Brain pericyte (primary cell): Measurements from ENCODE around the gene RPS6KA2.

Experiments
- DNase-seq: peaks from one replicate; pipeline ENCODE4 v3.0.0-alpha.2; 2012; ENCODE audit warnings: low read depth, low spot score

RPS6KA2 gene

DNA sequence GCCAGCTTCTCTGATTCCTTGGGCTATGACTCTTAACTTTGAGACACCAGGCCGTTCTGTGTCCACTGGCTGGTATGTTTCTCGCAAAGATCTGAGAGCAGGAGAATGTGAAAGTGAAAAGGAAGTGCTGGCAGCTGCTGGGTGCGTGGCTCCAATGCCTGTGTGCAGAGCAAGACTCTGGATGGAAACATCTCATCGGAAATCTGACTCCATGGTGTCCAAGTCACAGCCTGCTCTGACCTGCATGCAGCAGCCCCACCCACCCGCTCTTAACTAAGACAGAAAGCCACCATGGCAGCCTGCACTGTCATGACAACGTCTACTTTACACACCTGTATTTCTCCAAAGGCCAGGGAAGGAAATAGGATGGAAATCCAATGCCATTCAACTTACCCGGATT, 178.0 kb downstream of the RPS6KA2 start:
- DNase-seq = no peak

DNA sequence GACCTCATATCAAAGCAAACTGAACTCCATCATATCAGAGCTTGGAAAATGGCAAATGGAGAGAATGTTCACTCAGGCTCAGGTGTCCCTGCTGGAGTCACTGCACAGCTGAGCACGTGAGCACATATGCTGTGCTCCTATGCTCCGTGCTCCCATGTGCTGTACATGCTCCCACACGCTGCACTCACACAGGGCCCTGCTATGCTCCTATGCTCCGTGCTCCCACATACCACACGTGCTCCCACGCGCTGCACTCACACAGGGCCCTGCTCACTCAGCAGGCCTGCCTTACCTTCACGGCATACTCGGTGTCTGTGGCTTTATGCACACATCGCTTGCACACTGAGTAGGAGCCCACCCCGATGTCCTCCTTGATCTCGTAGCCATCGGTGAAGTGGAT, 178.6 kb downstream of the RPS6KA2 start:
- no peak for DNase-seq

DNA sequence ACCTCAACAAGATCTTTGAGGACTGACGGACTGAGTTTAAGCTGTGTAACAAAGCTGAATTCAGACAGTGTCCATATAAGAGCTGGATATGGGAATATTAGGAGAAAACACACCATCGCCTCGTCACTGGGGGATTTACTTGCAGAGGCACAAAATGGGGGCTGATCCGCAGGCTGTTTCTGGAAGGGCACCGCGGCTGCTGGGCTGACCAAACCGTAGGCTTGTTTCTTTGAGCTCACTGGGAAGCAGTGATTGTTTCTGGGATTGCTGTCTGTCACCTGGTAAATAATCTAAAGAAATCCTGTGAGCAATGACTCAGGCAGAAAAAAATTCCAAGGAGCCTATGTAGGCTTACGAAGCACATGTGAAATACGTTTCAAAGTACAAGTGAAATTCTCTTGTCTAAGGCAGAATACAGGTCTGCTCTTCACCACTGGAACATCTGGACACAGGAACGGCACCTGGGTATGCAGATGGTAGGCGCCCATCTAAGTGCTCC, 180.4 kb downstream of the RPS6KA2 start:
- no peak for DNase-seq

DNA sequence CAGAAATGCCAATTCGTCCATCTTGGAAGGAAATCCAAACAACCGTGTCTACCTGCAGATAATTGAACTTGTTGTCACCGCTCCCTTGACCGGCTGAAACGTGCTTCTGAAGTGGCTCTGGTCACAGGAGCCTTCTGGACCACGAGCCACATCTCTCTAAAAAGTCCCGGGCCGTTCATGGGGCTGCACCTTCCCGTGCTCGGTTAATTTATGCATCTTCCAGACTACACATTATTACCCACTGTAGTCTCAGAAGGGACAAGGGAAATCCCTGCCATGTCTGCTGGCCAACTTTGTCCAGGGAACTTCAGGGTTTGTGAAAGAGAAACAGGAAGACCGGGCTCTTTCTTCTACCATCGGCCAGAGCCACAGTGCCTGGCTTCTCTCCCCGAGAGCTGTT, 180.9 kb downstream of the RPS6KA2 start:
- DNase-seq = no peak

DNA sequence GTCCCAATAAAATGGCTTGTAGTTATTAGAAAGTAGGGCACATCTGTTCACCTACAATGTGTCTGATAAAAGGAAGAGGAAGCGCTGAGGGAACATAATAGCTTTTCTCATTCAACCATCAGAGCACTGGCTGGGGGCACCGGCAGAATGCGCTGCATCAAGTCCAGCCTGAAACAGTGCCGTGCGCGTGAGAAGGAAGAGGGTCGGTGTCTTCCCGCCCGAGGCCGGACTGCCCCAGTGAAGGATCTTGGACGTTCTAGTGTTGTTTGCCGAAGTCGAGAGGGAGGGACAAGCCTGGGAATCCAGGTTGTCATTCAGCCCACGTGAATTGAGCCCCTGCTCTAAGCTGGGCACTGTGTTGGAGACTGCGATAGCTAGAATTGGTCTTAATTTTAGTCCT, 182.6 kb downstream of the RPS6KA2 start:
- no peak for DNase-seq

DNA sequence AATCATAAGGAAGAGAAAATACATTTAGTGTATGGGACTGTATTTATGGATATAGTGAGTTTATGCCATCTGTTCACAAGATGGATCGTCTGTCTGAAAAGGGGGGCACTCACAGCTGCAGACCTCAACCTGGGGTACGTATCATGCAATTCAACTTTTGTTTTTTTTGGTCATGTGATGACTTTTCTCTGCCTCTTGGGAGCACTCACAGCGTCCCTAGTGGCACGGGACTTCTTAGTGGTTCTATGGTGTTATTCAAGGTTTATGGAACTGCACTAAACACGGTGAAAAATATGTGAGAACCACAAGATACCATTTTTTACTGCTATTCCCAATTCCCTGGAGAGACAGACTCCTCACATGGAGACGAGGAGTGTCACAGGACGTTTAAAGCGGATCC, 183.9 kb downstream of the RPS6KA2 start:
- no peak for DNase-seq

DNA sequence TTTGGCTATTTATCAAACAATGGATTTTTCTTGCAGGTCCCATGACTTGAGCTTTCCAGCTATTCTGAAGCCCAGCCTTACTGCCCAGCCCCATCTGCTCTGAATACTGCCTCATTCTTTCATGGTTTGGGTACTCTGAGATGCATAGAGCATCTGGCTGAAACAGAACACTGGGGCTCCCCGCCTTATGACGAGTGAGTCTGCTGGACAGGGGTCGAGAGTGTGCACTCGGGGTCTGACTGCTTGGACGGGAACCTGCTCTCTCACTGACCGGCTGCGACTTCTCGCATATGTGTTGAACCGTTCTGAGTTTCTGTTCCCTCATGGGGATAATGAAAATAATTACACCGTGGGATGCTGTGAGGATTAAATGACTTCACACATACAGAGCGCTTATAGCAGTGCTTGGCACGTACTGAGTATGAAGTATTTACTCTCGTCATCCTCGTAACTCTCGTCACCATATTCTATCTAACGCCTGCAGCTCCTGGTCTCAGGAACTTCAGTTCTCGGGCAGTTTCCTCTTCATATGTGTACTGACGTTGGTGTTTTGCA, 184.8 kb downstream of the RPS6KA2 start:
- DNase-seq = no peak

DNA sequence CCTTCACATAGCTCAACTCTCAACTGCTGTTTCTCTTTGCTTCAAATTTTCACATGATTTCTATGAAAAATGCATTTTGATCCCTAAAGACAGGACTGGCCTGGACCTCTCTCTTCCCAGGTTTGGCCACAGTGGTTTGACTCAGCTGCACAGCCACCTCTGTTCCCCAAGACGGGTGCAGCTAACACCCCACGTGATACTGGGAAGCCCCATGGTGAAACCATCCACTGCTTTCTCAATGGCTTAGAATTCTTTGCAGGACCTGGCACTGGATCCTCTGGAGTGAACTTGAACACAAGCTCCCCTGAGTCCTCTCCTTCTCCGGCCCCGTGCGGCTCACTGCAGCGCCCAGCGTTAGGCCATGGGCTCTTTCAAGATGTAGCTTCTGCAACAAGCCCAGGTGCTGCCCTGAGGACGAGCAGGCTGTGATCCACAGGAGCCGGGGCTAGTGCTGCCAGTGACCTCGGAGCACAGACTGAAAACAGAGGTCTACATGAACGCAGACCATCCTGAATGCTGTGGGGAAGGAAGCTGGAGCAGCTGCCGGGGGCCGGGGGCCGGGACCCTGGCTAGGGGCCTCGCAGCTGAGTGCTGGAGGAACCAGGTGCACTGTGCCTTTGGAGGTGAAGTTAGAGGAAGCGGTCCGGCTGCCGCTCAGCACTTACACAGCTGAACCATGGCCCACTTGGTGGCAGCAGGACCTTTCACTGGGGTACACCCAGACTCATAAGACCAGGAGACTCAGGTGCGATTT, 185.5 kb downstream of the RPS6KA2 start:
- no peak for DNase-seq

DNA sequence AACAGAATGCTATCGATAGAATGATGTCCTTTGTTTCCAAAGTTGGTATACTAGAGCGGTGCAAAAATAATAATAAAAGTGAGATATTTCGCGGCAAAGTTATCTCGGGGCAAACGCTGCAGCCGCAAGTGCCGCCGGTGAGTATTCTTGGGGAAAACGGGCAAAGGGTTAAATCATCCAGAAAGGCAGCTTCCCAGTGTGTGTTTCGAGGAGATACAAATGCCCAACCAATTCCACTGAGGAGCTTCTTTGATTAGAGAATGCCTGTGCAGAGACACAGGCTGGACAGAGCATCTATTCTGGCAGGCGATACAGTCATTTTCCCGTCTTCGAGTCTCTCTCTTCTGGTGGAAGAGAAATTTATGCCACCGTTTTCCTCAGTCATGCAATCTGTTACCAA, 186.3 kb downstream of the RPS6KA2 start:
- DNase-seq = no peak

DNA sequence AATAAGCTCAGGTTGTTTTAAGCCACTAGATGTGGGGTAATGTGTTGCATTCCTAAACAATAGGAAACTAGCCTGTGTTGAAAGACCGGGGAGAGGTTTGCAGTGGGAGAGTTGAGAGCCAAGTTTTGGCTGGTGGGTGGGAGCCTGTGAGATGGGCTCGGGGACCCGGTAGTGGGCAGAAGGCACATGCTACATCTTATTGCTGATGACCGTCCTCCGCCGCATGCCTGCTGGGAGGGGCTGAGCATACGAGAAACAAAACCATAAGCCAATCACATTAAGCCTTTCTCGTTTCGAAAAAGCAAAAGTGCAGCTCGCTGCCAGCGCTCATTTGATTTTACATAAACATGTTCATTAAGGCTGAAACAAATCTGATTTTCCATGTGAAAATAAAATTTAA, 186.9 kb downstream of the RPS6KA2 start:
- no peak for DNase-seq

DNA sequence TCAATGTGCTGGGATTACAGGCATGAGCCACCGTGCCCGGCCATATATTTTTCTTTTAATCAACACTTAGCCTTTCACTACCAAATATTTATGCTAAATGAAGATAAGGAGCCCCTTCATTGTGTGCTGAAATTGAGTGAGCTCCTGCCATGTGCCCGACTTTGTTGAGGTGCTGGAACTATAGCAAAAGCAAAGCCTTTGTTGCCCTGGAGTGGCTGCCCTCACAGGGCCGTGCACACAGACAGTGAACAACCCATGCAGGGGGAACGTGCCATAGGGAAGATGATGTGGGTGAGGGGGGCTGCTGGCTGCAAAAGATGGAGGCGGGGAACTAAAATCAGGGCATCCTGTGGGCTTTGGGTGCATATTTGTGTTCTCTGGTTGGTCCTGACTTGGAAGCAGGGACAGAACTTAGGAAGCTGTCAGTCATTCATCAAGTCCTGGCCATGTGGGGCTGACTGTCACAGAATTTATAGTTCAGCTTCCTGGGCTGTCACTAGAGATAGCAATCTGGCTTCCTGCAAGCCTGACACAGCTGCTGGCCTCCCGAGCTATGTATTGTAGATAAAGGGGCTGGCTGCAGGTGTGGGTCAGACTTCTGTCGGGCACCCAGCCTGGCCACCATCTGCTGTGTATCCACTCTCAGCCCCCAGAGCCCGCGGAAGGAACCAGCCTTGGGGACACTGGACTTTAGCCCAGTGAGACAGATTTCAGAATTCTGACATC, 187.5 kb downstream of the RPS6KA2 start:
- DNase-seq = no peak

DNA sequence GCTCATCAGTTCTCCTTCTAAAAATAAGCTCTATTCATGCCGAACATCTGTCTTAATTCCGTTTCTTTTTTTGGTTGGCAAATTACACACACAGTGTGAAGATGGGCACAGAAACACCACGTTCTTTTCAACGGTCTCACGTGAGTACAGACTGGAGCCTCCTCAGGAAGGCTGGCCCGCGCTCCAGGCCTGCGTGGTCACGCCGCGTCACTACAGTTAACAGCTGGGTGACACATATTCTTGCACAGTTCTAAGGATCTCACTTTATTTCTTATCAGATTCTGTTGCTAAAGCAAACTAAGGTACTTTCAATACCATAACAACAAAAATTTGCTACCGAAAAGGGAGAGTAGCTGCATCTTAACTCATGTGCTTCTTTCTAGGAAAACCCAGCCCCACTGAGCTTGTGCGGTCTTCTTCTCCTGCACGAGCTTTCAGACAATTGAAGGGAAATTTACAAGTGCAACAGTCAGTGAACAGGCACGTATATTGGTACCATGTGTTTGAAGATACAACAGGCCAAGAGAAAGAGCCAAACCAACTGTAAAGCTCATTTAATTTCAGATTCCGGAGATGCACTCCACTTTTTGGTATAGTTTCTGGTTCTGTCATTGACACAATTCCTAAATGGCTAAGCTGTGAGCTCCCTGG, 188.7 kb downstream of the RPS6KA2 start:
- no peak for DNase-seq

DNA sequence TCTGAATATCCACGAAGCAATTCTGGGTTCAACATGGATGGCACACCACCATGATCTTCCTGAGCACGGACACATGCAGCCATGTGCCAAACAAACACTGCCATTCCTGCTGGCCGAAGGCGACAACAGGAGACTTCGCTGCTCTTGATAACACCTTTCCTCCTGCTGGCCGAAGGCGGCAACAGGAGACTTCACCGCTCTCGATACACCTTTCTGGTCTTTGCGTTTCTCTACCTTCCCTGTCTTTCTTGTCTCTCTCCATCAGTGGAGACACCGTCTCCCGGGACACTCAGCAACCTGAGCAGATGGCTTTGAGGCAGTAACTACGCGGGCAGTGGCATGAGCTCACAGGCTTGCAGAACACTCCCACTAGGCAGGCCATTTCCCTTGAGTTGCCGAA, 189.4 kb downstream of the RPS6KA2 start:
- no peak for DNase-seq

DNA sequence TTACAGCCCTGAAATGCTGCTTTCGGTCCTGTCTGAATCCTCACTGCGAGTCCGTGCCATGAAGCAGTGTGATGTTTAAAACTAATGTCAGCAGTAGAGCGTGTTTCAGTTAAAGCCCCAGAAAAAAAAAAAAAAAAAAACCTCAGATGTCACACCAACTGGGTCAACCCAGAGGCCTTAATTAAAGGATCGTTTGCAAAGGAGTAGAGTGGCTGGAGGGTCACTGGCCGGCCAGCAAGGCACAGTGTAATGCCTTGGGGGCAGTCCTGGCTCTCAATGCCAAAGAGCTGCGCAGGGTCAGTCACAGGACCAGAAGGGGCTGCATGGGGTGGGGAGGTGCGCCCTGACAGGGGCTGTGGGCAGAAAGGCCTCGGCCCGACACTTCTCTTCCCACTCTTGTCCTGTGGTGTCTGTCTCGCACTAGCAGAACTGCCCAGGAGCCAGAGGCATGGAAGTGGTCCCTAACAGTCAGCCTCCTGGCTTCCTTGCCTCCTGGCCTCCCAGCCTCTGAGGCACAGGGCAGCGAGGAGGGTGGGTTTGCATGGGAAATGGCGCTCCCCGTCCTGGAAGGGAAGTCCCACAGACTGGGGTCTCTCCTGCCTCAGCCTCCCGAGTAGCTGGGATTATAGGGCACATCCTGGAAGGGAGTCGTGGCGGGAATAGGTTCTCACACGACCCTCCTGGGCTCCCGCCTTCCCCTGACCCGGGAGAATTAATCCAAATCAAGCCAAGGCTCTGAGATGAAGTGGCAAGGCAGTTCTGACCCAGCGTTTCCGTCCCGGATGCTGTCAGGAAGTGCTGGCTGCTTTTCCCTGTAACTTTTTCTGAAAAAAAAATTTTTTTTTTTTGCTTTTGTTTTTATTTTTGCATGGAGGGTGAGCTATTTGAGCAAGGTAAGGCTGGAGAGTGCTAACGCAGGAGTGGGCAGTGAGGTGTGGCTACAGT, 190.6 kb downstream of the RPS6KA2 start:
- no peak for DNase-seq

DNA sequence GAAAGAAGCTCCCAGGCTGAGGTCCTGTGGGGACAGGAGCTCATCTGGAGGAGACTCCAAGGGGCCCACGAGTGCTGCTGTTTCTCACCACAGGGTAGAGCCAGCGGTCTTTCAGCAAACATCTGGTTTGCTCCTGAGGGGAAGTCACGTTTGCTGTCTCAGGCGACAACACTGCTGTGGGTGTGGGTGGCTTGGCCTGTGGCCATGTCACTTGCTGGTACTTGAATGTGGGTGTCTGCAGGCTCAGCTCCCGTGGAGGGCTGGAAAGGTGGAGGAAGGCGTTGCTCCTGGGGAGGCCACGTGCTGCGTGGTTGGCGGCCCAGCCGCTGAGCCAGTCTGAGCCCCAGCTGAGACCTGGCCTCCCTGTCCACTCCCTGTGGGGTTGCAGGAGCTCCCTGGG, 191.5 kb downstream of the RPS6KA2 start:
- no peak for DNase-seq

DNA sequence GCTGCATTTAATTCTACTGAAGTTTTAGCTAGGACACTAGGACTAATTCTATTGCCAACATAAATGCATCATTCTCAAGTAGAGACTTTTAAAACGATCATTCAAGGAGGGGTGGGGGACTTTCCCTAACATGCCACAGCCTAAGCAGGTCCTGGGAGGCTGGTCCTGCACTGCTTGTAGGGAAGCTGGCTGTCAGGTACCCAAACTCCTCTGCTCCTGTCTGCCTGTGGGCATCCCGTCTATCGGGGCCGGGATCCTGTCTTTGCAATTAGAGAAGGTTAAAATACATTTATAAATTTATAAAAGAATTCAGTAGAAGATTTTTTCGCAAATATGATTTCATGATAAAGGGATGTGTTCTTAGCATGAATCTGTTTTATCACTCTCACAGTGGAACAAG, 192.7 kb downstream of the RPS6KA2 start:
- no peak for DNase-seq

DNA sequence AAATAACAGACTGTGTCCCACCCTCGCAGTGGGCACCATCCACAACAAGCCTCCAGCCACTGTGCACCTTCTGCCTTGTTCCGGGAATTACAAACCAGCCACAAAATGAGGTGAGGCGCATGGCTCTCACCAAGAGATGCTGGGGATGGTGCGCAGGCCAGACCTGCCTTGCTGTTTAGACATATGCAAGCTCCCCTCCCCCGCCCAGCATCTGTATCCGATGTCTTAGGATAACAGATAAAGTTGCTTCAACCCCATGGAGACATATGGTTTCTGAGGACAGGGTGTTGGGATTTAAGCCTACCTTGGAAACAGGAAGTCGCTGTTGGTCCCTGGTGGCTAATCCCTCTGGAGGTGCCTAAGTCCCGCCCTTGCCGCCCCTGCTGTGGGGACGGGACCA, 194.0 kb downstream of the RPS6KA2 start:
- no peak for DNase-seq

DNA sequence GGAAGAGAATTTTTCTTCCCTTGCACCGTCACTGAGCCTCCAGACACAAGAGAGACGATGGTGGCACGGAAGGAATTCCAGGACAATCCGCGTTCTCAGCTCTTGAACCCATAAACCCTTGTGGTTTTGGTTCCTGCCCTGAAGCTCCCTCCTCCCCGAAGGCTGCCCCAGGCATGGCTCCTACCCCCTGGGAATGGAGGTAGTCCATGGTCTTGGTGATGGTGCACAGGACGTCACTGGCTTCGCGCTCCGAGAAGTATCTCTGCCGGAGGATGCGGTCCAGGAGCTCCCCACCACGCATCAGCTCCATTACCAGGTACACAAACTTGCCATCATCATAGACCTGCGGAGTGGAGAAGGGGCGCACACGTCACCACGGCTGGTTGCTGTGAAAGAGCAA, 196.8 kb downstream of the RPS6KA2 start:
- DNase-seq = no peak

DNA sequence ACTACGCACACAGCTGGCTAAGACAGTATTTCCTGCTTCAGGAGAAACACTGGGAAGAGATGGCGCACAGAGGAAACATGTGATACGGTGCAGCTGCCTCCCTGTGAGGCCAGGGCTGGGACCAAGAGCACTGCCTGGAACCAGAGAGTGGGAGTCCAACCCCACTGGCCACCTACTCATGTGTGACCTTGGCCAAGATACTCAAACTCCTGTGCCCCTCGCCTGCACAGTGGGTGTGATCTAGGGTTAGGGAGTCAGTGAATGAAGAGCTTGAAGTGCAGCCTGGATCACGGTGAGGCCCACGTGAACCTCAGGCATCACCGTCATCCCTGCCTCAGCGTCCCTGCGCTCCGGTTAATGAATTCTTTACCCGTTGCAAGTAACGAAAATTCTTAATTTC, 202.6 kb downstream of the RPS6KA2 start:
- no peak for DNase-seq

DNA sequence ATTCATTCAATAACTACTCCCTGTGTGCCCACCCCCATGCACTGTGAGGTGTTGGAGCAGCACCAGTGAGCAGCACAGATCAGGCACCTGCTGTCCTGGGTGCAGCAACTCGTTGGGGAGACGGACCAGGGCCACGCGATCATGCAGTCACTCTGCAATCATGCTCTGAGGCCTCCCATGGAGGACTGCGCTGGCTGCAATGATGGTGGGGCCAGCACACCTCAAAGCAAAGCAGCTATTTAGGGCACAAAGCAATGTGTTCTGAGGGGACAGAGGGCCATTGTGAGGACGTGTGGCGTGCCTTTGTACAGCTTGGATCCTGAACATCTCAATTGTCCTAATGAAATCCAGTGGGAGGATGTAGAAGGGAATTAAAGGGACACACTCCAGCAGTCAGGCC, 203.3 kb downstream of the RPS6KA2 start:
- no peak for DNase-seq

DNA sequence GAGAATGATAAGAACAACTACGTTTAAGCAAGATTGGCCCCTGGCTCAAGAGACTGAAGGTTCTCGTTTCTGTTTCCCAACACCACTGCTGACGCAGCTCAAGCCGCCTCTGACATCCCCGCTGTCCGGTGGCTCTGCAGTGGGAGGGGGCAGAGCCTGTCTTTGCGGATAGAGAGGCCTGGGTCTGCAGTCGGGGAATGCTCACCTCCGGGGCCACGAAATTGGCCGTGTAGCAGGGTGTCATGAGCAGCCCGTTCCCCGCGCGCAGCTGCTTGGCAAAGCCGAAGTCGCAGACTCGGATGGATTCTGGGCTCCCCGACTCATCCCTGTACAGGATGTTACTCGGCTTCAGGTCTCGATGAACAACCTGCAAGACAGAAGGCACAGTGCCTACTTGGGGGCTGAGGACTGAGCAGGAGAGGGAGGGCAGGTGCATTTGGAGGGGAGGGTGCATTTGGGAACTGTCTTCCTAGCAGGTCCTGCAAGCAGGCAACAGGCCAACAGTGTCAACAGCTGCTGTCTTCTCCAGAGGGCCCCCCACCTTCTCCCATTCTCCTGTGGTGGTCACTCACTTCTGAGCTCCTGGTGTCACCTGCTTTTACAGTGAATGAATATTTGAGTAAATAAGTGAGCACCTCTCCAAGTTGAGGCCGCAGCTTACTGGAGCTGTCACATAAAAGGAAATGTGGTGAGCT, 203.9 kb downstream of the RPS6KA2 start:
- DNase-seq = no peak
